Activated T-helper 1 cell treated with anti-CD3 and anti-CD28 coated beads, Interleukin-12 subunit alpha, Interleukin-12 subunit beta, Interleukin-2, Interleukin-4 antibody, amounts not matched to agents 30 ng/mL and 10 ng/mL and 1 ng/mL, durations not matched to agents 14 hours and 24 hours and 36 hours (primary cell): ENCODE results near the gene MTA3. TPM values are rescaled to one million over a fixed set of nuclear protein-coding genes. Genes with fewer than 3 reads are reported as not detected.
A peak's percentile ranks its signal among the peaks of the same experiment; 100 is the strongest.

Experiments
- DNase-seq: peaks from one replicate; pipeline ENCODE4 v3.0.0; 2021; ENCODE audit warnings: low spot score
- H3K27ac Mint-ChIP-seq: one replicate; pipeline ENCODE4 v1.8.0; 2021; ENCODE audit warnings: mild to moderate bottlenecking, mixed read lengths
- H3K27me3 Mint-ChIP-seq: one replicate; pipeline ENCODE4 v1.8.0; 2022; ENCODE audit warnings: mild to moderate bottlenecking, moderate library complexity, mixed read lengths; ENCODE audit not compliant: insufficient read depth
- H3K36me3 Mint-ChIP-seq: one replicate; pipeline ENCODE4 v1.8.0; 2021; ENCODE audit warnings: low read depth, mixed read lengths
- H3K4me1 Mint-ChIP-seq: one replicate; pipeline ENCODE4 v1.8.0; 2021; ENCODE audit warnings: low read depth, mixed read lengths
- H3K4me3 Mint-ChIP-seq: one replicate; pipeline ENCODE4 v1.8.0; 2021; ENCODE audit warnings: mild to moderate bottlenecking, moderate library complexity, mixed read lengths
- H3K9me3 Mint-ChIP-seq: one replicate; pipeline ENCODE4 v1.8.0; 2021; ENCODE audit warnings: mixed read lengths
- intact Hi-C: fragments of 100-400 bp; cut with micrococcal nuclease; formaldehyde crosslinking; loops from one replicate; pipeline ENCODE4 v1.15.1; 2024
- total RNA-seq: library from RNA; stranded (reverse); gene quantifications from 2 replicates; pipeline ENCODE4 v1.2.3, GENCODE V29; 2022

The MTA3 gene
- total RNA-seq, 1 donor from 2014 or later, result 29.4 TPM

DNA sequence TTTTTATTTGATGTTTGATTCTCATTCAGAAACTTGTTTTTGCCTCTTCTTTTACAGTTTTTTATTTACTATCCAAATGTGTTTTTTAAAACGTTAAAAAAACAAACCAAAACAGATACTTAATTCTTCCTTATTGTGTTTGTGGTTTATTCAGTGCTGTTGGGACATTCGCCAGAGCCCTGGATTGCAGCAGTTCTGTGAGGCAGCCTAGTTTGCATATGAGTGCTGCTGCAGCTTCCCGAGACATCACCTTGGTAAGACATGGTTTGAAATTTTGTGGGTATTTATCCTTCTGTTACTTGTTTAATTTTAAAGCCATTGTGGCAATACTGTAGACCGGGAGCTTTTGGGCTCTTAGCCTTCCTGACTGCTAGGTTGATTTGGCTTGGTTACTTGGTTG lies 91.2 kb downstream of the MTA3 start:
- intact Hi-C loops, result loop anchor here (5.0 to 10.0 kb wide), 4 partner anchors 92 to 795 kb away; partner anchors contain the start of genes COX7A2L and MTA3
- Mint-ChIP-seq H3K27ac (no peak overlapping the region), H3K27me3 (no peaks in the 10 kb centered on the region), H3K9me3 (no peaks in the 10 kb centered on the region), H3K4me1 (peaks cover 20% of the 10 kb centered on the region), H3K36me3 (peaks cover 10% of the 10 kb centered on the region), H3K4me3 (no peak overlapping the region)
- no peak for DNase-seq

DNA sequence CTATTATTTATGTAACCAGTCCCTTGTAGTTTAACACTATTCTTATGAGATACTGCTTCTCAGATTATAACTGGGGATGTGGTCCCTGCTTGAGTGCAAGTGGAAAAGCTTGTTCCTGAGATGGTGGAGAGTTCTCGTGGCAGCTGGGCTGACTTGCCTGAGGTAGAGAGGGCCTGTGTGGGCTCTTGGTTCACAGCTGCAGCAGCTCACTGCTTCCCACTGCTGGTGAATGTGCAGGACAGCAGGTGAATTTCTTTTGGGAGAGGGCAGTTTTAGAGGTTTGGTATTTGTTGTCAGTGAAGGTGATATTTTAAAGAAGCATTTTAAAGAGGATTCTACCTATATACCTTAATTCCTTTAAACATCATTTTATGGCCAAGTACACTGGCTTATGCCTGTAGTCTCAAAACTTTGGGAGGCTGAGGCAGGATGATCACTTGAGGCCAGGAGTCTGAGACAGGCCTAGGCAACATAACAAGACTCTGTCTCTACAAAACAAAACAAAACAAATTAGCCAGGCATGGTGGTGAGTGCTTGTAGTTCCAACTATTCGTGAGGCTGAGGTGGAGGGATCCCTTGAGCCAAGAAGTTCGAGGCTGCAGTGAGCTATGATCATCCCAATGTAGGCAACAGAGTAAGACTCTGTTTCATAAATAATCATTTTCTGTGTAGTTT lies 94.8 kb downstream of the MTA3 start:
- H3K4me1 Mint-ChIP-seq, result peaks cover 13% of the 10 kb centered on the region
- intact Hi-C loops, result loop anchor here (1.0 to 10.0 kb wide), 6 partner anchors 96 to 798 kb away; partner anchors contain the start of genes COX7A2L and MTA3
- H3K27ac Mint-ChIP-seq, result no peak overlapping the region
- H3K9me3 Mint-ChIP-seq, result no peaks in the 10 kb centered on the region
- H3K4me3 Mint-ChIP-seq, result no peak overlapping the region
- peaks cover 6% of the 10 kb centered on the region for H3K36me3 Mint-ChIP-seq
- H3K27me3 Mint-ChIP-seq, result no peaks in the 10 kb centered on the region
- DNase-seq, result peak; percentile 40

DNA sequence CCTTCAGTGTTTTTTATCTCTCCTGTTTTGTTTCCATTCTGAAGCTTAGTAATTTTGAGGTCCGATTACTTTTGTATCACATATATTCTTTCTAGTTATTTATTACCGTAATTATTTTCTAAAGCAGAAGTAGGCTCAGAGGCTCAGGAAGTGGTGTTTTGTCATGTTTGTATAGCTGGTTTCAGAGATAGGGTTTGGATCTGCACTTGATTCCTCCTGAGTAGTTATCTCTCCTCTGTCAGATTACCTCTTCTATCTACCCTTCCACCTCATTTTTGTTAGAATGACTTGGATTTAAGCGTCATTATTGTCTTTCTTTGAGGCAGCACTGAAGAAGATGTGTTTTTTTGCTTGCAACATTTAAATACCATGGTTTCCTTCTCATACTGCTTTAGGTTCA lies 95.4 kb downstream of the MTA3 start:
- Mint-ChIP-seq H3K27me3 (no peaks in the 10 kb centered on the region), H3K4me1 (peaks cover 13% of the 10 kb centered on the region), H3K27ac (no peak overlapping the region)

DNA sequence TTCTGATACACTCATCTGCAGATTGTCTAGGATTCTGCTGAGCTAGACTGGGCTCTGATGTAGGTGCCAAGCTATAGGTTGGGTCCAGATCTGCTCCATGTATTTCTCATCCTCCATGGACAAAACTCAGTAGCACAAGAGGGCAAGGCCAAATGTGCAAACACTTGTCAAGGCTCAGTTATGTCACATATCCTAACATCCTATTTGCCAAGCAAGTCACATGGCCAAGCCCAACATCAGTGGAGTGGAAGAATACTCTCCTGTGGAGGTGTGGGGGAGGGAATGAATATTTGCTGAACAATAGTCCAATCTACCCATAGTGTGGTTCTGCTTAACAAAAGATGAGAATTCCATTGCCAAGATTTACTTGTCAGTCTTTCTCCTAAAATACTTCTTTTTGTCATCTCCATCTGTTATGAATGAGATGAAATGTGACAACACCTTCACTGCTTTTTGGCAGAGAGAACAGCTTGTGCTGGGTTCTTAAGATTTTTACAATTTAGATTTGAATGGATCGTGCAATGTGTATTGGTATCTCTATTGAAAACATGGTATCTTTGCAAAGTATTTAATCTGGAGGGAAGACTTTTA lies 105.7 kb downstream of the MTA3 start:
- H3K9me3 Mint-ChIP-seq, result no peaks in the 10 kb centered on the region
- peaks cover 5% of the 10 kb centered on the region for H3K4me1 Mint-ChIP-seq
- H3K4me3 Mint-ChIP-seq, result no peak overlapping the region
- no peaks in the 10 kb centered on the region for H3K27me3 Mint-ChIP-seq
- H3K27ac Mint-ChIP-seq, result no peak overlapping the region
- intact Hi-C loops, result no loop called here
- DNase-seq, result no peak
- H3K36me3 Mint-ChIP-seq, result peaks cover 3% of the 10 kb centered on the region

More for the DNA sequence above, 95.4 kb downstream of the MTA3 start:
- intact Hi-C loops, result loop anchor here (1.0 to 10.0 kb wide), 6 partner anchors 97 to 799 kb away; partner anchors contain the start of genes COX7A2L and MTA3
- Mint-ChIP-seq H3K36me3 (peaks cover 6% of the 10 kb centered on the region), H3K4me3 (no peak overlapping the region), H3K9me3 (no peaks in the 10 kb centered on the region)
- DNase-seq, result no peak

DNA sequence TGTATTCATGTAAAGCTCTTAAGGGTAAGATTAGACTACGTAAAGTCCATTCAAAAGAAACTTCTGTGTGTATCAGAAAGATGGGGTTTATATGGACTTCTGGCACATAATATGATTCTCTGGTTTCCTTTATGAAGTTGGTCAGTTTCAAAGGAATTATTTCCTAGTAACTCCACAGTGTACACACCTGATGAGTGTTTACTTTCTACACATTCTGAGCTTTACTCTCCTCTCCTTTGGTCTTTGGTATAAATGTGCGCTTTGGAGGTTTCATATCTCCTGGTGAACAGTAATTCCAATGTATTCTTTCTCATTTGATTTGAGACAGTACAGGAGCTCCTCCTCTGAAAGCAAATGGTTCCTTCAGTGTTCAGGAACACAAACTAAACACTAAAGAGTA lies 107.4 kb downstream of the MTA3 start:
- intact Hi-C loops, result no loop called here
- H3K4me1 Mint-ChIP-seq, result peaks cover 5% of the 10 kb centered on the region
- H3K36me3 Mint-ChIP-seq, result peaks cover 3% of the 10 kb centered on the region
- H3K4me3 Mint-ChIP-seq, result no peak overlapping the region
- no peak for DNase-seq
- no peaks in the 10 kb centered on the region for H3K9me3 Mint-ChIP-seq
- H3K27me3 Mint-ChIP-seq, result no peaks in the 10 kb centered on the region
- no peak overlapping the region for H3K27ac Mint-ChIP-seq

DNA sequence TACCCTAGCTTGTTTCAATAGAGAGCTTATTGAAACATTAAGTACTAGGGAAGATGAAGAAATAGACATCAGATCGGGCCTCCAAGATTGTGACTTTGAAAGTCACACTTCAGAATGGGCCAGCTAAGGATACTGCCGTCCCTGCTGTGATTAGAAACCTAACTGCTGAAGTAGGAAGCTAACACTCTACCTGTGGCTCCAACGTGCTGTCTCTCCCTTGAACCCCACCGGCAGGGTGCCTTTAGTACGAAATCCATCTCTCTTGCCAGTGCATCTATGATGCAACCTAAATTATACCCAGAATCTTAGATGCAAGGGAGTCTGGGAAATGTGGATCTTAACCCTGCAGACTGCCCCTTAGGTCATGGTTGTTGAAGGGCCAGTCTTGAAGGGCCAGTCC lies 116.9 kb downstream of the MTA3 start:
- intact Hi-C loops, result no loop called here
- DNase-seq, result no peak
- H3K9me3 Mint-ChIP-seq, result no peaks in the 10 kb centered on the region
- H3K4me3 Mint-ChIP-seq, result no peak overlapping the region
- H3K27me3 Mint-ChIP-seq, result no peaks in the 10 kb centered on the region
- no peaks in the 10 kb centered on the region for H3K4me1 Mint-ChIP-seq
- H3K27ac Mint-ChIP-seq, result no peak overlapping the region
- peaks cover 8% of the 10 kb centered on the region for H3K36me3 Mint-ChIP-seq

DNA sequence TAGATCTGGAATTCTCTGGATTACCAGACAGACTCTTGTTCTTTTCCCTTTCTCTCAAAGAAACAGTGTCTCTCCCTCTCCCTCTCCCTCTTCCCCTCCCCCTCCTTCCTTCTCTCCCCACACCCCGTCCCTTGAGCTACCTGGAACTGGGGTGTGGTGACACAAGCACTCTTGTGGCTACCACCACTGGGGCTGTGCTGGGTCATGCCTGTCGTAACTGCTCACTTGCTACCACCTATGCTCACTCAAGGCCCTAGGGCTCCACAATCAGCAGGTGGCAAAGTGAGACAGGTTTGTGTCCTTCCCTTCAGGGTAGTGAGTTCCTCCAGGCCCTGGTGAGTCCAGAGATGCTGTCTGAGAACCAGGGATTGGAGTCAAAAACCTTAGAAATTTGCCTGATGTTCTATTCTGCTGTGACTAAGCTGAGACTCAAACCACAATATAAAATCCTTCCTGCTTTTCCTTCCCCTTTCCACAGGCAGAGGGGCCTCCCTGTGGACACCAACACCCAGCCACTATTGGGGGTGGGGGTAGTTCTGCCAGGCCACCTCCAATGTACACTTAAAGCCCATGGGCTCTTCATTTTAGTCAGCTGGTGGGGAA lies 124.7 kb downstream of the MTA3 start:
- no peak overlapping the region for H3K4me3 Mint-ChIP-seq
- peaks cover 17% of the 10 kb centered on the region for H3K4me1 Mint-ChIP-seq
- H3K27ac Mint-ChIP-seq, result peak overlapping the region; percentile 67
- intact Hi-C loops, result no loop called here
- H3K9me3 Mint-ChIP-seq, result no peaks in the 10 kb centered on the region
- H3K36me3 Mint-ChIP-seq, result peaks cover 2% of the 10 kb centered on the region
- peak; percentile 14 for DNase-seq
- no peaks in the 10 kb centered on the region for H3K27me3 Mint-ChIP-seq

DNA sequence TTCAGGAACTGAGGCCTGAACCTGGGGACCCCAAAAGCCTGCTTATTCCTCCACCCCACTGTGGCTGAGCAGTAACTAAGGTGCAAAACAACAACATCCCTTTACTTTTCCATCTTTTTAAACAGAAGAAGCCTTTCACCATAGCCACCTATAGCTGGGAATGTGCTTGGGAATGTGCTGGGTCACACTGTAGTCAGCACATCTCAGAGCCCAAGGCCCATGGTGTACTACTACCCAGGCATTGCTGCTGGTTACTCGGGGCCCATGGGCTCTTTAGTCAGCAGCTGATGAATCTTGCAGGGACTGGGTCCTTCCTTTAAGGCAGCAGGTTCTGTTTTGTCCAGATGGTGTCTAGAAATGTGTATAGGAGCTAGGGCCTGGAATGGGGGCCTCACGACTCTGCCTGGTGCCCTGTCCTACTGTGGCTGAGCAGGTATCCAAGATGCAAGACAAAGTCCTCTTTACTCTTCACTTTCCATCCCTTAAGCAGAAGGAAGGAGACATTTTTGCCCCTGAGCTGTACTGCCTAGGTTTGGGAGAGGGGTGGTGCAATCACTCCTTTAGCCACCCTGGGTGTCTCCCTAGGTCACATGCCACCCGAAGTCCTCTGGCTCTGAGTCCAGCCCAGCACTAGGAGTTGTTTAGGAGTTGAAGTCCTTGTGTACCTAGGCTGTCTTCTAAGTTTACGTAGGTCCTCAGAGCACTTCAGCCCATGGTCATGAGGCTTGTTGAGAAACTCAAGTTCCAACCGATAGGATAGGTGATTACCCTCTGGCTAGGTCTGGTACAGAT lies 125.5 kb downstream of the MTA3 start:
- H3K36me3 Mint-ChIP-seq, result peaks cover 2% of the 10 kb centered on the region
- no peaks in the 10 kb centered on the region for H3K27me3 Mint-ChIP-seq
- DNase-seq, result no peak
- H3K9me3 Mint-ChIP-seq, result no peaks in the 10 kb centered on the region
- H3K27ac Mint-ChIP-seq, result peak overlapping the region; percentile 67
- H3K4me3 Mint-ChIP-seq, result no peak overlapping the region
- peaks cover 17% of the 10 kb centered on the region for H3K4me1 Mint-ChIP-seq
- intact Hi-C loops, result no loop called here

DNA sequence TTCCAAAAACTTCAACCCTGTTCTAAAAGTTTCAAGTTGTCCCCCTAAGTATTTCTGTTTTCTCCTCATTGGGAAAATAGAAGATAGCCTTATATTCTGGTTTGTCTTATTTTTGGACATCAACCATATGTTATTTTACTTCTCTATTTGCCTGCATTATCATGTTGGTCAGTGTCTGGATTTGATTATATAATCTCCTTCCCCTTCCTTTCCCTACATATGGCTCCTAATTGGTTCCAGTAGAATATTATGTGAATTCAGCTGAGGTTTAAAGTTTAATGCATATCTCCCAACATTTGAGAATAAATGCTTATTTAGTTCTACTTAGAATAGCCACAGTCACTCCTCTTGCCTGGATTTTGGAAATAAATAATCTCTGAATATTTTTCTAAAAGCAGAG lies 128.6 kb downstream of the MTA3 start:
- peaks cover 17% of the 10 kb centered on the region for H3K4me1 Mint-ChIP-seq
- no peak overlapping the region for H3K27ac Mint-ChIP-seq
- H3K9me3 Mint-ChIP-seq, result no peaks in the 10 kb centered on the region
- intact Hi-C loops, result no loop called here
- H3K27me3 Mint-ChIP-seq, result no peaks in the 10 kb centered on the region
- no peak for DNase-seq
- H3K4me3 Mint-ChIP-seq, result no peak overlapping the region
- H3K36me3 Mint-ChIP-seq, result peaks cover 4% of the 10 kb centered on the region

DNA sequence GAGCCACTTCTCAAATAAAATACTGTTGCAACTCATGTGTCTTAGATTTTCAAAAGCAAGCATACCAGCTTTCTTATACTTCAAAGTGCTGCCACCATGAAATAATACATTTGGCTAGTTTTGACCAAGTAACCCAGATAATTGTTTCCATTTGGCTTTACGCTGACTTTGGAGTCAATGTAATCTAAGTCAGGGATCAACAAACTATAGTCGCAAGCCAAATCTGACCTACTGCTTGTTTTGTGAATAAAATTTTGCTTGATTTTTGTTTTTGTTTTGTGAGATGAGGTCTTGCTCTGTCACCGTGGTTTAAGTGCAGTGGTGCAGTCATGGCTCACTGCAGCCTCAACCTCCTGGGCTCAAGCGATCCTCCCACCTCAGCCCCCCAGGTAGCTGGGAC lies 130.5 kb downstream of the MTA3 start:
- Mint-ChIP-seq H3K4me1 (peaks cover 2% of the 10 kb centered on the region), H3K27ac (no peak overlapping the region), H3K36me3 (peaks cover 7% of the 10 kb centered on the region), H3K4me3 (no peak overlapping the region), H3K27me3 (no peaks in the 10 kb centered on the region), H3K9me3 (no peaks in the 10 kb centered on the region)
- no peak for DNase-seq
- intact Hi-C loops, result no loop called here

DNA sequence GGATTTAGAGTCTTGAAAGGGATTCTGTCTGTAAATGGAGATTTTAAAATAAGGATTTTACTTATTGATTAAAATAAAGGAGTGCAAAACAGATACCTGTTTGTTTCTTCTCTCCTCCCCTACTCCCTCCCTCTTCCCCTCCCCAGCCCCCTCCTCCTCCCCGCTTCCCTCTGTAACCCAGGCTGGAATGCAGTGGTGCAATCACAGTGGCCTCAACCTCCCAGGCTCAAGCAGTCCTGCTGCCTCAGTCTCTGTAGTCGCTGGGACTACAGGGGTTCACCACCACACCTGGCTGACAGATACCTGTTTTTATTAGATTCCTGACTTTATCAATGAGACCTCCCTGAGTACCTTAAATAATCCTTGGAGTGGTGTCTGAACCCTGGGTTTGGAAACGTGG lies 138.4 kb downstream of the MTA3 start:
- H3K4me3 Mint-ChIP-seq, result no peak overlapping the region
- H3K4me1 Mint-ChIP-seq, result no peaks in the 10 kb centered on the region
- DNase-seq, result no peak
- H3K27ac Mint-ChIP-seq, result no peak overlapping the region
- intact Hi-C loops, result no loop called here
- H3K9me3 Mint-ChIP-seq, result no peaks in the 10 kb centered on the region
- H3K27me3 Mint-ChIP-seq, result no peaks in the 10 kb centered on the region
- peaks cover 11% of the 10 kb centered on the region for H3K36me3 Mint-ChIP-seq

DNA sequence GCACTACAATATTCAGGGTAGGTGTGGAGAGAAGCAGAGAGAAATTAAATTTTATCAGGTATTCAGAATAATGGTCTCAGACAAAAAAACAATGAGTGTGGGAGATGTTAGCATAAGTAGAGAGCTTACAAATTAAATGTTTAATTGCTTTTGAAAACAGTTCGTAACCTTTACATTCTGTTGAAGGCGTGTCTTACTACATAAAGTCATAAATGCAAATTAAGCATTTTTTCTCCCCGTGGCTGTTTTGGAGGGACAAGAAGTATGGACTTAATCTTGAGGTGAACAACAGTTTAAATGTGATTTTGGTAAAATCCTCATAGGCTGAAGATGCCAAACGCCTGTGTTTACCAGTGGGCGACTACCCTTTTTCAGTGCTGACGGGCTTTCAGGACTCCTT lies 139.7 kb downstream of the MTA3 start:
- Mint-ChIP-seq H3K4me3 (no peak overlapping the region), H3K36me3 (peaks cover 10% of the 10 kb centered on the region), H3K4me1 (no peaks in the 10 kb centered on the region), H3K27me3 (no peaks in the 10 kb centered on the region), H3K27ac (no peak overlapping the region), H3K9me3 (no peaks in the 10 kb centered on the region)
- no peak for DNase-seq
- intact Hi-C loops, result no loop called here

DNA sequence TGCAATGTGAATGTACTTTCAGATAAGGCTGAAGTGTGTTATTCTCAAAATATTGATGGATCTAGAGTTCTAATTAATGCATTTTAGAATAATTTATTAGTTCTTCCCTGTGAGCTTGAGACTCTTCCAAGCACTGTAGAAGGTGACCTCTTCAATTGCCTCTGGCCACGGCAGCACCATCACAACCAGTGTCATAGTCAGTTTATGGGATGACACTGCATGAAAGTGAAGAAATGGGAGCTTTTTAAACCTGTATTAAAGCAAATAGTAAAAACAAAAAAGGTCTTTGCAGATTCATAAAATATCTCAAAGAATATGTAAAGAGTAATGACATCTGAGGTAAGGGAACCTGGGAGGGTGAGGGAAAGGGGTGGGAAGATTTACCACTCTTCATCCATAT lies 143.5 kb downstream of the MTA3 start:
- Mint-ChIP-seq H3K36me3 (peaks cover 10% of the 10 kb centered on the region), H3K4me1 (no peaks in the 10 kb centered on the region), H3K27me3 (no peaks in the 10 kb centered on the region), H3K4me3 (no peak overlapping the region), H3K27ac (no peak overlapping the region), H3K9me3 (no peaks in the 10 kb centered on the region)
- intact Hi-C loops, result no loop called here
- DNase-seq, result no peak
